Measurements from ENCODE around the gene PPP2R5C.
A peak's percentile ranks its signal among the peaks of the same experiment; 100 is the strongest.
"Not testable (repeated sequence)": the region's sequence is repeated elsewhere in the genome, so short reads cannot be mapped to it uniquely, and the experiment has no call there.

The PPP2R5C gene

DNA sequence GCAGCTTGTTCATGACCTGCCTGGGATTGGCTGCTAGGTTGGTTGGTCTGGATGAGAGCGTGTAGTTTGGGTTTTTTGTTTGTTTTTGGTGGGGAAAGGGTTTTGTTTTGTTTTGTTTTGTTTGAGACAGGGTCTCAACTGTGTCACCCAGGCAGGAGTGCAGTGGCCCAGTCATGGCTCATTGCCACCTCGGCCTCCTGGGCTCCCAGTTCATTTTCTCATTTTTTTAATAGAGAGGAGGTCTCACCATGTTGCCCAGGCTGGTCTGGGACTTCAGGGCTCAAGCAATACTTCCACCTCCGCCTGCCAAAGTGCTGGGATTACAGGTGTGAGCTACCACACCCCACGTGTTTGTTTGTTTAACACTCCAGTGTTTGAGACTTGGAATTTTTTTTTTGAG, 206.7 kb downstream of the PPP2R5C start:
- Histone ChIP-seq H3K9me3 (replicated peaks in 1 of 11) (no peaks in the 10 kb centered on the region), H3K36me3 (peaks cover 6 to 52% (median 30%) of the 10 kb centered on the region in 11 experiments; a peak in 18 of 22 replicates), H3K27me3 (no peaks in the 10 kb centered on the region), H4K20me1 (peaks cover 70 to 88% (median 81%) of the 10 kb centered on the region in 11 experiments), H3K4me2 (peak overlapping the region; percentile 29 to 99 (median 91)), H3K4me1 (peaks cover 66 to 83% (median 79%) of the 10 kb centered on the region in 10 experiments), H3K9ac (peak overlapping the region in 5 of 11 experiments; percentile 3 to 60 (median 32); a peak in 5 of 22 replicates), H3K4me3 (peak overlapping the region in 2 of 10 experiments; percentile 24 to 98; a peak in 2 of 20 replicates), H3K27ac (peak overlapping the region in 5 of 11 experiments; percentile 1 to 98 (median 30); a peak in 6 of 22 replicates)
- TF ChIP-seq Cebpa-rat (IDR thresholded peaks at IDR 0.05): no peak

- Histone ChIP-seq H3K4me2 (peak overlapping the region; percentile 29 to 99 (median 90)), H3K27me3 (no peaks in the 10 kb centered on the region), H3K27ac (peak overlapping the region in 10 of 11 experiments; percentile 3 to 98 (median 40); a peak in 14 of 22 replicates), H3K4me3 (peak overlapping the region in 3 of 10 experiments; percentile 14 to 35 (median 21); a peak in 3 of 20 replicates), H3K4me1 (peaks cover 62 to 85% (median 74%) of the 10 kb centered on the region in 10 experiments), H4K20me1 (peaks cover 83 to 100% (median 94%) of the 10 kb centered on the region in 11 experiments), H3K36me3 (peaks cover 17 to 64% (median 40%) of the 10 kb centered on the region in 11 experiments; a peak in 20 of 22 replicates), H3K9me3 (replicated peaks in 1 of 11) (no peaks in the 10 kb centered on the region), H3K9ac (peak overlapping the region; percentile 4 to 71 (median 57); a peak in 17 of 22 replicates)
- no peak for TF ChIP-seq Cebpa-rat (IDR thresholded peaks at IDR 0.05)
These were observed 208.0 kb downstream of the PPP2R5C start for GRCh38 chr14:101969481-101969880.

- peaks cover 62 to 83% (median 74%) of the 10 kb centered on the region in 10 experiments for H3K4me1 ChIP-seq
- H3K9ac ChIP-seq: peak overlapping the region in 5 of 11 experiments; percentile 6 to 66 (median 44); a peak in 7 of 22 replicates
- peak overlapping the region; percentile 71 to 99 (median 90) for H3K4me2 ChIP-seq
- H3K27ac ChIP-seq: peak overlapping the region in 7 of 11 experiments; percentile 9 to 51 (median 42); a peak in 10 of 22 replicates
- no peaks in the 10 kb centered on the region for H3K27me3 ChIP-seq
- no peaks in the 10 kb centered on the region for H3K9me3 ChIP-seq (replicated peaks in 1 of 11)
- H3K4me3 ChIP-seq: no peak overlapping the region; a peak in 1 of 20 replicates
- H3K36me3 ChIP-seq: peaks cover 30 to 78% (median 55%) of the 10 kb centered on the region in 11 experiments; a peak in 21 of 22 replicates
- TF ChIP-seq Cebpa-rat (IDR thresholded peaks at IDR 0.05): no peak
- peaks cover 88 to 100% (median 100%) of the 10 kb centered on the region in 11 experiments for H4K20me1 ChIP-seq
These were observed 209.4 kb downstream of the PPP2R5C start for GRCh38 chr14:101970830-101971400.

DNA sequence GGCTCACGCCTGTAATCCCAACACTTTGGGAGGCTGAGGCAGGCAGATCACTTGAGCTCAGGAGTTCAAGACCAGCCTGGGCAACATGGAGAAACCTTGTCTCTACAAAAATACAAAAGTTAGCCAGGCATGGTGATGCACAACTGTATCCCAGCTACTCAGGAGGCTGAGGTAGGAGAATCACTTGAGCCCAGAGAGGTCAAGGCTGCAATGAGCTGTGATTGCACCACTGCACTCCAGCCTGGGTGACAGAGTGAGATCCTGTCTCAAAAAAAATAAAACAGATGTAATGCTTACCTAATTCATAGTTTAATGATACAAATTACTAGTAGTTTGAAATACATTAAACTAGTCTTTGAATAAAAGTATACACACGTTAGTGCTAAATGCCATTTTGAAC, 209.9 kb downstream of the PPP2R5C start:
- H3K9me3 ChIP-seq (replicated peaks in 1 of 11); H3K4me3 ChIP-seq; H3K27me3 ChIP-seq: not testable (repeated sequence)
- Histone ChIP-seq H3K4me1 (peaks cover 62 to 78% (median 71%) of the 10 kb centered on the region in 10 experiments), H4K20me1 (peaks cover 91 to 100% (median 100%) of the 10 kb centered on the region in 11 experiments), H3K9ac (peak overlapping the region in 3 of 11 experiments; percentile 6 to 61 (median 44); a peak in 2 of 22 replicates), H3K27ac (peak overlapping the region in 5 of 11 experiments; percentile 9 to 51 (median 44); a peak in 3 of 22 replicates), H3K36me3 (peaks cover 36 to 84% (median 60%) of the 10 kb centered on the region in 11 experiments), H3K4me2 (peak overlapping the region; percentile 71 to 99 (median 90))

DNA sequence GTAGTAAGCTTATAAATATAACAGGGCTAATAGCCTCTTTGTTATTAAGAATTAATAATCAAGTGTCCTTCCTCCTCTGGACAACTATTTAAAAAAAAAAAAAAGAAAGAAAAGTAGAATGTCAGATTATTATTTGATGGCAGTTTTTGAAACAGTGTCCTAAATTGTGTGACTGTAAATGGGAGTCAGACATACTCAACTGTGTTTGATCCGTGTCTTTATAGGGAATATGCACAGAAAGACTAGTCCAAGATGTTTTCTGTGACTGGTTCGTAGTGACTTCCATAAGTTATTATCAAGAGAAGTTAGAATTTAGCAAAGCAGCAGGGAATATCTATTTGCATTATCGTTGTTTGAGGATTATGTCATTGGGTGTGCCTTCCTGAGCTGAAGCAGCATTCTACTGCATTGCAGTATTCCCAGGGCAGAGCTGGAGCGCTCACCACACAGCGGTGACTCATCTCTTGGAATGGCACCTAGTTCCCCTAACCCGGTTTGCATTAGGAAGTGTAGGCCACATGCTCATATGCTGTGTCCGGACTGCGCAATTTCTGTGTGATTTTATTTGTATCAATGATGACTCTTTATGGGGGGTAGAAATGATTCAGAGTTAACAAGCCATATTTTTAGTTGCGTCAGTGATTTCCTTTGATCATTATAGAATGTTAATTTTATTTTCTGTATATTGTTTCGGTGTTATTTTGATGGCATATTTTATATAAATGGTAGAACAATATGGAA, 210.8 kb downstream of the PPP2R5C start:
- H3K4me2 ChIP-seq: peak overlapping the region; percentile 68 to 99 (median 90); a peak in 20 of 22 replicates
- TF ChIP-seq Cebpa-rat (IDR thresholded peaks at IDR 0.05): no peak
- H3K27ac ChIP-seq: peak overlapping the region in 3 of 11 experiments; percentile 32 to 49 (median 42); a peak in 3 of 22 replicates
- peak overlapping the region in 2 of 11 experiments; percentile 15 to 44; a peak in 1 of 22 replicates for H3K9ac ChIP-seq
- peaks cover 56 to 69% (median 63%) of the 10 kb centered on the region in 10 experiments for H3K4me1 ChIP-seq
- H3K4me3 ChIP-seq: 0 out of 20 replicates have a peak overlapping the region, but pooled peaks of 1 of the 10 experiments have one; percentile 1
- no peaks in the 10 kb centered on the region for H3K9me3 ChIP-seq (replicated peaks in 1 of 11)
- no peaks in the 10 kb centered on the region for H3K27me3 ChIP-seq
- peaks cover 44 to 92% (median 69%) of the 10 kb centered on the region in 11 experiments for H3K36me3 ChIP-seq
- peaks cover 88 to 100% (median 100%) of the 10 kb centered on the region in 11 experiments for H4K20me1 ChIP-seq

GRCh38 chr14:101973356-101973755, 211.8 kb downstream of the PPP2R5C start:
- peaks cover 89 to 100% (median 100%) of the 10 kb centered on the region in 11 experiments for H4K20me1 ChIP-seq
- no peak overlapping the region for H3K4me3 ChIP-seq
- peaks cover 50 to 93% (median 74%) of the 10 kb centered on the region in 11 experiments for H3K36me3 ChIP-seq
- H3K4me2 ChIP-seq: peak overlapping the region in 6 of 11 experiments; percentile 25 to 99 (median 84); a peak in 8 of 22 replicates
- no peaks in the 10 kb centered on the region for H3K27me3 ChIP-seq
- H3K4me1 ChIP-seq: peaks cover 45 to 59% (median 52%) of the 10 kb centered on the region in 10 experiments
- TF ChIP-seq Cebpa-rat (IDR thresholded peaks at IDR 0.05): no peak
- peak overlapping the region in 1 of 11 experiments; percentile 28; a peak in 1 of 22 replicates for H3K9ac ChIP-seq
- peak overlapping the region in 3 of 11 experiments; percentile 5 to 49 (median 32); a peak in 5 of 22 replicates for H3K27ac ChIP-seq
- no peaks in the 10 kb centered on the region for H3K9me3 ChIP-seq (replicated peaks in 1 of 11)

DNA sequence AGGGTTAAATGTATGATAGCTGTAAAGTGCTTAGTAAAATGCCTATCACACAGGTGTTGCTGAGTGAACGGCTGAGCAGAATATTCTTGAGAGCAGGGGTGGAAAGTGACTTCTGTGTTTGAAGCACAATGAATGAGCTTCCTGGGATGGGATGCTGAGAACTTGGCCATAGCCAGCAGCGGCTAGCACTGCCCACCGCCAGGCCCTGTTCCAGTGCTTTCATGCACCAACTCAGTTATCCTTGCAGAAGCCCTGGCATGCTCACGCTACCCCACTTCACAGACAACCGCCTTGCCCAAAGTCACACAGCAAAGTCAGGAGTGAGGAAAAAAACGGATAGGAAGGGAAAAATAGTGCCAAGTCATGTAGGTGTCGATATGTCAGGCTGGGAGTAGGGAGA, 213.7 kb downstream of the PPP2R5C start:
- H3K4me2 ChIP-seq: no peak overlapping the region
- H4K20me1 ChIP-seq: peaks cover 75 to 100% (median 96%) of the 10 kb centered on the region in 11 experiments
- no peak overlapping the region for H3K4me3 ChIP-seq
- H3K4me1 ChIP-seq: peaks cover 27 to 43% (median 34%) of the 10 kb centered on the region in 10 experiments
- H3K9ac ChIP-seq: no peak overlapping the region
- peak overlapping the region in 1 of 11 experiments; percentile 17; a peak in 2 of 22 replicates for H3K27ac ChIP-seq
- TF ChIP-seq Cebpa-rat (IDR thresholded peaks at IDR 0.05): no peak
- peaks cover 57 to 93% (median 79%) of the 10 kb centered on the region in 11 experiments for H3K36me3 ChIP-seq
- H3K27me3 ChIP-seq: no peaks in the 10 kb centered on the region
- no peaks in the 10 kb centered on the region for H3K9me3 ChIP-seq (replicated peaks in 1 of 11)
